Activated CD8-positive, alpha-beta memory T cell treated with anti-CD3 and anti-CD28 coated beads, Interleukin-2, amount 50 U/mL, for 1 hour (primary cell): ENCODE results near the gene KCNJ14.

Experiments
- DNase-seq: peaks from one replicate; pipeline ENCODE4 v3.0.0-alpha.2; 2020; ENCODE audit errors: extremely low read depth

Gene KCNJ14

GRCh38 chr19:48507911-48508439 is 52.6 kb downstream of the KCNJ14 start:
- no peak for DNase-seq

DNA sequence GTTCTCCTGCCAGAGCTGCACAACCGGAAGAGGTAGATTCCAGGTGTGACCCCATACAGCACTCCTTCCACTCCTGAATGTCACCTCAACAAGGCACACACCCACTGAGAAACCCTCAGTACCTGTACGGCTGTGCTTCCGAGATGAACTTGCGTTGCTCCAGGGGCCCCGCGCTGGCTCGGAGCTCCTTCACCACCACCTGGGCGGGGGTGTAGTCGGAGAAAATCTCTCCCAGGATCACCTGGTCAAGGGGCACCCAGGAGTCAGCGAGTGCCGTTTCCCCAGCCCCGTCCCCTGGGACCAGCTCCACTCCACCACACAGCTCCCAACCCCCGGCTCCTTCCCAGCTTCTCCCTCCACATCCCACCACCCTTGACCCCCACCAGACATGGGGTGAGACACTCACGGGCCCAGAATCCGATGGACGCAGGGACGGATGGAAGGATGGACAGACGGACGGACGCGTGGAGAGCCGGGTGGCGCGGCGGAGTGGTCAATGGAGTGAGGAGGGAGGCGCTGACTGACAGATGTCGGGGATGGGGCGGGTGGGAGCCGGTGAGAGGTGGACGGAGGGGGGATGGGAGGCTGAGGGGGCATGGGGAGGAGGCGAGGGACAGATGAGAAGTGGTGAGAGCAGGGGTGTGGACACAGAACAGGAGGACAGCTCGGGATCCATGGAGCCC is 53.5 kb downstream of the KCNJ14 start:
- DNase-seq = no peak

DNA sequence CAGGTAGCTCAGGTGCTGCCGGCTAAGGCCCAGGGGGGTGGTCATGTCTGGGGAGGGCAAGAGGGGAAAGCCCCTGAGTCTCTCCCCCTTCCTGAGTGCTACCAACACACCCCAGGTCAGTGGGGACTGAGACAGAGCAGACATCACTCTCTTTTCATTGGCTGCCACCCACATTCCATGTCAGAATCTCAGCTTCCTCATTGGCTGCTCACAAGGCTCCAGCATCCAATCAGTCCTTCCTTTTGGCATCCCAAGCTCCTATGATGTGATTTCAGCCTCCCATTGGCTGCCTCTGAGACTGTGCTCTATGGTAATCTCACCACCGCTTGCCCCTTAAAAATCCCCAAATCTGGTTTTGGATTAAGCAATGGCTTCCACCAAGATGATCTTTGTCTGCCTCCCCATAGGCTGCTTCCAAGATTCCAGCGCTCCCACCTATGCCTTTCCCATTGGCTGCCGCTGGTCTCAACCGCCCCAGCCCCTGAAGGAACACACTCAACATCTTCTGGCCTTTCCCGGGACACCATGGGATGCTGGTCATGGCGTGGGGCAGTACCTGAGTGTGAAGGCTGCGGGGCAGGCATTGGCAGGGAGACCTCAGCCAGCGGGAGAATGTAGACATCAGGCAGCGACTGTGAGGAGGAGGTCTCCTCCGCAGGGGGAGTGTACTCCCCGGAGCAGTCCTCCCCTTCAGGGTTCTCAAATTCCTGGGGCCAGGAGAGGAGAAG is 54.3 kb downstream of the KCNJ14 start:
- DNase-seq = no peak

DNA sequence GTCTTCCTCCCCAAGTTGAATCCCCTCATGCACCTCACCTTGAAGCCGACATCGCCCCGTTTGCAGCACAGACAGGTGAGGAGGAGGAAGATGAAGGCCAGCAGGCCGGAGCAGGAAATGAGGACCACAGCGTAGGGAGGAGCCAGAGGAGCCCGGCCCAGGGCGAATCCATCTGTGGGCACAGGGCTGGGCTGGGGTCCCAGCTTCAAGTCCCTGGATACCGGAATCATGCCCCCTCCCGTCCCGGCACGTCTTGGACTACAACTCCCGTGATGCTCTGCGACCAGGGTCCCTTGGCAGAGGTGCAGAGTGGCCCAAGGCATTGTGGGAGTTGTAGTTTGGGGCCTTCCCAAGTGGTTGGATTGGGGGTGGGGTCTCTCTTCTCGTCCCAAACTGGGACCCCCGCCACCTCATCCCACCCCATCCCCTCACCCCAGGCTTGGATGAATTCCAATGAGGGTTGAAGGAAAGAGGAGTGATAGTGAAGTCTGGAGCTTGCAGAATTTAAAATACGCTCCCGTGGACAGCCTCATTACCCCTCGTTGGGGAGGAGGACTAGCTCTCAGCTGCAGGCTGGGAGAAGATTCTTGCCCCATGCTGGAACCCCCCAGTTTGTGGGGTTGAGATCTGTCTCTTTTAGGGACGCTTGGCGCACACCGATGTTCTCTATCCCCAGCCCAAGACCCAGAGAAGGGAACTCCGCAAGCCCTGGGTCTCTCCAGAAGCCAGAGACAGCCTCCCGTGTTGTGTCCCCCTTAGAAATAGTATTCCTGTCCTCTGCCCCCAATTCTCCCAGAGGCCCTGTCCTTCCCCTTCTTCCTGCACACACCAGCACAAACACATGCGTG is 55.3 kb downstream of the KCNJ14 start:
- no peak for DNase-seq

- no peak for DNase-seq
These were observed 56.0 kb downstream of the KCNJ14 start for GRCh38 chr19:48511321-48511731.

- peak; percentile 75 for DNase-seq
These were observed 56.6 kb downstream of the KCNJ14 start, which contains the start of gene LMTK3 for GRCh38 chr19:48511800-48512503. Gene LMTK3, minus strand, starts transcription at chr19:48511835. Its CDS starts 259 bp downstream, at chr19:48511576.

- no peak for DNase-seq
These were observed 57.3 kb downstream of the KCNJ14 start for GRCh38 chr19:48512504-48513288.

DNA sequence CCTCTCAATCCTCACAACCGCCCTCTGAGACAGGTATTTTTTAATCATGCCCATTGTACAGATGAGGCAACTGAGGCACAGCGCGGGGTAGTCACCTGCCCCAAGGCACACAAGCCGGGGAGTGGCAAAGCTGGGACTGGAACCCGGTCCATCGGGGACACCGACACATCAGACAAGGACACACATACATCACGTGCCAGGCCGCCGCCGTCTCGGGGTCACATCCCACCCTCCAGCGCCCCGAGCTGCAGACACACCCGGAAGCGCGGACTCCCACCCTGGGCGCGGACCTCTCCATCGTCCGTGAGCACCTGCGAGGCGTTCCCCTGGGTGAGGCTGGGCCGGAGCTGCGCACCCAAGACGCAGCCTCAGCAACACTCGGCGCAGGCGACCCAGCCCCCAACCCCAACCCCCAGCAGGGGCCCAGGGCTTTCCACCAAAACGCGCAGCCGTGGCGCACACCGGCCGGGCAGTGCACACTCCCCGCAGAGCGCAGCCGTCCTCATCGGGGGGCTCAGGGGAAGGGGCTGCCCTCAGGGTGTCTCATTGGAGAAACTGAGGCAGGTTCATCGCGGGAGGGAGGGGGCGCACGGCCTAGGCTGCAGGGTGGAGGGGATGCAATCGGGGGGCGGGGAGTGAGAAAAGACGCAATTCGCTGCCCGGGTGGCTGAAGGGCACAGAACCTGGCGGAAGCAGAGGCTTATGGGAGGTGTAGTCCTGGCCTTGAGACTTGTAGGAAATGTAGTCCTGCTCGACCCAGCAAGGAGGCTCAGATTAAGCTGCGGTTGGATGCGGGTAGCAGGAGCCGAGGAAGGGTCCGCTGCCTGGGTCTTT is 58.1 kb downstream of the KCNJ14 start:
- DNase-seq = no peak

DNA sequence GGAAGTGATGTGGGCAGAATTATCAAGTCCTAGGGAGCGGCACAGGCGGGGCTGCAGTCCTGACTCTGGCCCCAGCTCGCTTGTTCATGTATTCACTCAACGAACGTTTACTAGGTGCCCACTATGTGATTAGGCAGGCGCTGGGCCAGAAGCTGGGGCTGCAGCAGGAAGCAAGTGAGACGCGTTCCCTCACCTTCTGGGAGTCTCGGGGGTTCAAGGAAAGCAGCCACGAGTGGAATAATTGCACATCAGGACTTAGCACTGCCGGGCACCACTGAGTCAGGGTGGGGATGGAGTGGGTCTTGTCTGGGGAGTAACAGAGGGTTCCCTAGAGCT is 58.7 kb downstream of the KCNJ14 start:
- no peak for DNase-seq

- no peak for DNase-seq
These were observed 61.2 kb downstream of the KCNJ14 start for GRCh38 chr19:48516536-48516935.
